ENCODE data around the gene PTPRN2.

PTPRN2 gene

GRCh38 chr7:157990226-157990880 lies 597.3 kb downstream of the PTPRN2 start:
- no peak for TF ChIP-seq CTCF (IDR thresholded peaks at IDR 0.05; ENCODE audit: low read depth, low read length)
- no peak for DNase-seq (ENCODE audit: extremely low read depth, low read depth)

GRCh38 chr7:157989589-157989988 lies 598.0 kb downstream of the PTPRN2 start:
- DNase-seq (ENCODE audit: extremely low read depth, low read depth) = no peak
- no peak for TF ChIP-seq CTCF (IDR thresholded peaks at IDR 0.05; ENCODE audit: low read depth, low read length)

- TF ChIP-seq CTCF (IDR thresholded peaks at IDR 0.05; ENCODE audit: low read depth, low read length) = no peak
- no peak for DNase-seq (ENCODE audit: extremely low read depth, low read depth)
Measured at GRCh38 chr7:157987906-157988305, 599.7 kb downstream of the PTPRN2 start.

- TF ChIP-seq CTCF (IDR thresholded peaks at IDR 0.05; ENCODE audit: low read depth, low read length) = no peak
- no peak for DNase-seq (ENCODE audit: extremely low read depth, low read depth)
Measured at GRCh38 chr7:157986051-157986450, 601.6 kb downstream of the PTPRN2 start.

- DNase-seq (ENCODE audit: extremely low read depth, low read depth) = no peak
- no peak for TF ChIP-seq CTCF (IDR thresholded peaks at IDR 0.05; ENCODE audit: low read depth, low read length)
Measured at GRCh38 chr7:157985636-157986035, 602.0 kb downstream of the PTPRN2 start.

GRCh38 chr7:157984423-157985163 lies 603.0 kb downstream of the PTPRN2 start:
- no peak for DNase-seq (ENCODE audit: extremely low read depth, low read depth)

More at GRCh38 chr7:157984423-157985163, 603.0 kb downstream of the PTPRN2 start:
- TF ChIP-seq CTCF (IDR thresholded peaks at IDR 0.05; ENCODE audit: low read depth, low read length) = no peak

All from AG09319 (cell line).